Loucy (cell line): ENCODE results near the gene GGN.

Experiments used
- H2AFZ ChIP-seq: fragments of 200-600 bp; sonication (generic); 2 replicates; pipeline ENCODE4 v1.6.0; 2016; ENCODE audit warnings: antibody characterized with exemption, mild to moderate bottlenecking, low read length, moderate library complexity
- H3F3A ChIP-seq: fragments of 200-600 bp; 2 replicates; pipeline ENCODE4 v1.6.0; 2016; ENCODE audit warnings: antibody characterized with exemption, low read depth, mild to moderate bottlenecking
- H3K27me3 ChIP-seq: fragments of 200-600 bp; sonication (generic); 2 replicates; pipeline ENCODE4 v1.6.1; 2014; ENCODE audit warnings: low read length, mild to moderate bottlenecking; ENCODE audit not compliant: insufficient read depth, poor library complexity, severe bottlenecking
- H3K36me3 ChIP-seq: fragments of 200-600 bp; sonication (generic); 2 replicates; pipeline ENCODE4 v1.6.1; 2016; ENCODE audit warnings: low read length; ENCODE audit not compliant: insufficient read depth
- H3K4me1 ChIP-seq: fragments of 200-600 bp; sonication (generic); 2 replicates; pipeline ENCODE4 v1.5.1; 2014; ENCODE audit warnings: low read length, mild to moderate bottlenecking; ENCODE audit not compliant: insufficient read depth, poor library complexity, severe bottlenecking
- H3K4me2 ChIP-seq: fragments of 200-600 bp; sonication (generic); 2 replicates; pipeline ENCODE4 v1.6.0; 2014; ENCODE audit warnings: antibody characterized with exemption, low read length, low read depth, mild to moderate bottlenecking; ENCODE audit not compliant: poor library complexity, severe bottlenecking
- H3K4me3 ChIP-seq: fragments of 200-600 bp; sonication (generic); 2 replicates; pipeline ENCODE4 v1.5.1; 2014; ENCODE audit warnings: low read length, mild to moderate bottlenecking, mixed read lengths; ENCODE audit not compliant: poor library complexity, severe bottlenecking
- H3K79me2 ChIP-seq: fragments of 200-600 bp; sonication (generic); 2 replicates; pipeline ENCODE4 v1.6.1; 2014; ENCODE audit warnings: low read length; ENCODE audit not compliant: insufficient read depth
- H3K9ac ChIP-seq: fragments of 200-600 bp; sonication (generic); 2 replicates; pipeline ENCODE4 v1.6.0; 2014; ENCODE audit warnings: mild to moderate bottlenecking, low read depth, low read length, moderate library complexity; ENCODE audit not compliant: poor library complexity, severe bottlenecking
- H3K9me2 ChIP-seq: fragments of 200-600 bp; sonication (generic); replicated peaks from 2 replicates; pipeline ENCODE4 v1.6.1; 2016; ENCODE audit warnings: low read depth, low read length, mixed read lengths
- H3K9me3 ChIP-seq: fragments of 200-600 bp; sonication (generic); 2 replicates; pipeline ENCODE4 v1.6.1; 2014; ENCODE audit warnings: mild to moderate bottlenecking, antibody characterized with exemption, low read length, low read depth; ENCODE audit not compliant: insufficient read depth
- H4K20me1 ChIP-seq: fragments of 200-600 bp; sonication (generic); 2 replicates; pipeline ENCODE4 v1.6.0; 2014; ENCODE audit warnings: antibody characterized with exemption, low read length, mild to moderate bottlenecking; ENCODE audit not compliant: insufficient read depth, poor library complexity, severe bottlenecking
- EZH2phosphoT487 ChIP-seq: fragments of 200-600 bp; IDR thresholded peaks from 2 replicates; pipeline ENCODE4 v1.6.1; 2018; ENCODE audit warnings: antibody characterized with exemption, mild to moderate bottlenecking, moderate library complexity, borderline replicate concordance
- TF ChIP-seq, protein P1 (sequence below): fragments of 200-600 bp; sonication (generic); conservative IDR thresholded peaks from 2 replicates; pipeline ENCODE4 v1.5.1; 2014; ENCODE audit warnings: mild to moderate bottlenecking, antibody characterized with exemption, low read length

The GGN gene

DNA sequence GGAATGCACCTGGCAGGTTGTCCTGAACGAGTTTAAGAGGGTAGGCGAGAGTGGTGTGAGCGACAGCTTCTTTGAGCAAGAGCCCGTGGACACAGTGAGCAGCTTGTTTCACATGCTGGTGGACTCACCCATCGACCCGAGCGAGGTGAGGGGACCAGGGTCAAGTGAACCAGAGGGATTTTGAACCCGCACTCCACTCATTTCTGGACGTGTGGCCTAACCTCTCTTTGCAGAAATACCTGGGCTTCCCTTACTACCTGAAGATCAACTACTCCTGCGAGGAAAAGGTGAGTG is 50.5 kb downstream of the GGN start:
- Histone ChIP-seq H3K4me2 (peak overlapping the region; percentile 85), H3F3A (no peaks in the 10 kb centered on the region), H3K27me3 (no peaks in the 10 kb centered on the region), H3K79me2 (no peaks in the 10 kb centered on the region), H4K20me1 (no peaks in the 10 kb centered on the region), H3K36me3 (no peaks in the 10 kb centered on the region), H3K9me2 (no peaks in the 10 kb centered on the region), H3K9me3 (no peaks in the 10 kb centered on the region), H3K4me1 (peaks cover 5% of the 10 kb centered on the region), H3K9ac (peak overlapping the region; percentile 65), H2AFZ (peak overlapping the region; percentile 75; the same call in 1 of the 2 replicates), H3K4me3 (peak overlapping the region; percentile 83)
- TF ChIP-seq, protein P1, sequence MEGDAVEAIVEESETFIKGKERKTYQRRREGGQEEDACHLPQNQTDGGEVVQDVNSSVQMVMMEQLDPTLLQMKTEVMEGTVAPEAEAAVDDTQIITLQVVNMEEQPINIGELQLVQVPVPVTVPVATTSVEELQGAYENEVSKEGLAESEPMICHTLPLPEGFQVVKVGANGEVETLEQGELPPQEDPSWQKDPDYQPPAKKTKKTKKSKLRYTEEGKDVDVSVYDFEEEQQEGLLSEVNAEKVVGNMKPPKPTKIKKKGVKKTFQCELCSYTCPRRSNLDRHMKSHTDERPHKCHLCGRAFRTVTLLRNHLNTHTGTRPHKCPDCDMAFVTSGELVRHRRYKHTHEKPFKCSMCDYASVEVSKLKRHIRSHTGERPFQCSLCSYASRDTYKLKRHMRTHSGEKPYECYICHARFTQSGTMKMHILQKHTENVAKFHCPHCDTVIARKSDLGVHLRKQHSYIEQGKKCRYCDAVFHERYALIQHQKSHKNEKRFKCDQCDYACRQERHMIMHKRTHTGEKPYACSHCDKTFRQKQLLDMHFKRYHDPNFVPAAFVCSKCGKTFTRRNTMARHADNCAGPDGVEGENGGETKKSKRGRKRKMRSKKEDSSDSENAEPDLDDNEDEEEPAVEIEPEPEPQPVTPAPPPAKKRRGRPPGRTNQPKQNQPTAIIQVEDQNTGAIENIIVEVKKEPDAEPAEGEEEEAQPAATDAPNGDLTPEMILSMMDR = no peak
- TF ChIP-seq EZH2phosphoT487 = no peak

DNA sequence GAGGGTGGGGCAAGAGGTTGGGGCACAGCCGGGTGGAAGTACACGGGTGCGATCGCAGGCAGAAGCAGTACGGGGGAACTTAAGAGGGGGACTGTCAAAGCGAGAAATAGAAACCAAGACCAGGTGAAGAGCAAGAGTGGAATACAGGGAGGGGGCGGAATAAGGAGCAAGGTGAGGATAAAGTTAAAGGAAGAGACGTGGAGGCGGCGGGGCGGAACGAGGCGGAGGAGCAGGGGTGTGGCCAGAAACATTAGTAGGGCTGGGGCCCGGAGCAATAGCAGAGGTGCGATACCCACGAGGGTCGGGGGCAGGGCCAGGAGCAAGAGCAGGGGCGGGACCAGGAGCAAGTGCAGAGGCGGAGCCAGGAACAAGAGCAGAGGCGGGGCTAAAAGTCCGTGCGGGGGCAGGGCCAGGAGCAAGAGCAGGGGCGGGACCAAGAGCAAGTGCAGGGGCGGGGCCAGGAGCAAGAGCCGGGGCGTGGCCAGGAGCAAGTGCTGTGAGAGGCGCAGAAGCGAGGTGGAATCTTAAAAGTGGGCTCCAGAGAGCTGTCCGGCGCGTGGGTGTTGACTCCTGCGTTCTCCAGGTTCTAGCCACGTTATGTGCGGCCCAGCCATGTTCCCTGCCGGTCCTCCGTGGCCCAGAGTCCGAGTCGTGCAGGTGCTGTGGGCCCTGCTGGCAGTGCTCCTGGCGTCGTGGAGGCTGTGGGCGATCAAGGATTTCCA is 51.0 kb downstream of the GGN start:
- Histone ChIP-seq H3K4me3 (peak overlapping the region; percentile 83), H3K4me2 (peak overlapping the region; percentile 85), H3K9ac (peak overlapping the region; percentile 77)

DNA sequence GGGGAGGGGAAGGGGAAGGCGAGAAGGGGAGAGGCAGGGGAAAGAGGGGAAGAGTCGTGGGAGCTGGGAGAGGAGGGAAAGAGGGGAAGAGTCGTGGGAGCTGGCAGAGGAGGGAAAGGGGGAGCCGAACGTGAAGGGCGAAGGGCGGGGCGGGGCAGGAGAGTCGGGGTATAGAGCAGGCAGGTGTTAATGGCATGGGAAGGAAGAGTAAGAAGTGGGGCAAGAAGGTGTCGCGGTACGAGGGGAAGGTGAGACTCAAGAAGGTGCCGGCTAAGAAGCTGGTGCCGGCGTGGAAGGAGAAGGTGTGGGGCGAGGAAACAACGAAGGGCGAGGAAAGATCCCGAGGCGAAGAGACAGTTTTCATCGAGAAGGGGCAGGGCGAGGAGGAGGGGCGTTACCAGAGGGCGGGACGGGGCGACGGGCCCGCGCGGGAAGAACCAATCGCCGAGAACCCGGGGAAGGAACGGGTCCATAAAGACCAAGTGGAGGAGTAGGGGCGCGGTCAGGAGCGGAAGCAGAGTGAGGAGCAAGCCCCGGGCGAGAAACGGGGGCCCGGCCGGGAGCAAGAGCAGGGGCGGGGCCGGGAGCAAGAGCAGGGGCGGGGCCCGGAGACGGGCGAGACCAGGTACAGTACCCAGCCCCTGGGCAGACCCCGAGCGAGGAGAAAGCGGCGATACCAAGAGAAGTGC is 51.7 kb downstream of the GGN start:
- Histone ChIP-seq H3K9me3 (no peaks in the 10 kb centered on the region), H3K4me2 (peak overlapping the region; percentile 85), H3K27me3 (no peaks in the 10 kb centered on the region), H3K4me1 (peaks cover 5% of the 10 kb centered on the region), H3K79me2 (no peaks in the 10 kb centered on the region), H3K4me3 (peak overlapping the region; percentile 83), H3K36me3 (no peaks in the 10 kb centered on the region), H2AFZ (peak overlapping the region; percentile 84), H4K20me1 (no peaks in the 10 kb centered on the region), H3K9ac (peak overlapping the region; percentile 77), H3K9me2 (no peaks in the 10 kb centered on the region), H3F3A (no peaks in the 10 kb centered on the region)
- TF ChIP-seq, protein P1 = no peak
- TF ChIP-seq EZH2phosphoT487 = no peak

More for the DNA sequence above, 51.0 kb downstream of the GGN start:
- Histone ChIP-seq H2AFZ (peak overlapping the region; percentile 84), H4K20me1 (no peaks in the 10 kb centered on the region), H3K9me2 (no peaks in the 10 kb centered on the region), H3F3A (no peaks in the 10 kb centered on the region), H3K9me3 (no peaks in the 10 kb centered on the region), H3K4me1 (peaks cover 5% of the 10 kb centered on the region), H3K79me2 (no peaks in the 10 kb centered on the region), H3K36me3 (no peaks in the 10 kb centered on the region), H3K27me3 (no peaks in the 10 kb centered on the region)
- no peak for TF ChIP-seq EZH2phosphoT487
- TF ChIP-seq, protein P1 = no peak
